Endodermal cell (in vitro differentiated cells): ENCODE measurements around the gene C4BPA. TPM values are rescaled to one million over a fixed set of nuclear protein-coding genes. Genes with fewer than 3 reads are reported as not detected.

Experiments used
- DNase-seq: peaks from one replicate; pipeline ENCODE4 v3.0.0-alpha.2; 2017
- H3K27ac ChIP-seq: 2 replicates; pipeline ENCODE4 v1.5.1; 2013; ENCODE audit warnings: mild to moderate bottlenecking, low read depth, low read length, moderate library complexity
- H3K27me3 ChIP-seq: 2 replicates; pipeline ENCODE4 v1.6.1; 2013; ENCODE audit warnings: mild to moderate bottlenecking, low read length, moderate library complexity; ENCODE audit not compliant: insufficient read depth, control insufficient read depth, poor library complexity, severe bottlenecking
- H3K36me3 ChIP-seq: 2 replicates; pipeline ENCODE4 v1.7.0; 2013; ENCODE audit warnings: mild to moderate bottlenecking, low read length, moderate library complexity; ENCODE audit not compliant: control insufficient read depth, insufficient read depth
- H3K4me1 ChIP-seq: one replicate; pipeline ENCODE4 v1.7.0; 2013; ENCODE audit warnings: low read length; ENCODE audit not compliant: control insufficient read depth, insufficient read depth
- H3K4me3 ChIP-seq: 2 replicates; pipeline ENCODE4 v1.5.1; 2013; ENCODE audit warnings: mild to moderate bottlenecking, low read length, moderate library complexity
- H3K9ac ChIP-seq: 2 replicates; pipeline ENCODE4 v1.6.1; 2013; ENCODE audit warnings: mild to moderate bottlenecking, low read length, moderate library complexity; ENCODE audit not compliant: poor library complexity, severe bottlenecking; ENCODE audit errors: extremely low read depth
- H3K9me3 ChIP-seq: 2 replicates; pipeline ENCODE4 v1.6.1; 2013; ENCODE audit warnings: mild to moderate bottlenecking, low read length, moderate library complexity; ENCODE audit not compliant: control insufficient read depth
- H3K27ac Mint-ChIP-seq: 2 replicates; pipeline ENCODE4 v1.8.0; 2020; ENCODE audit warnings: mixed read lengths
- H3K27me3 Mint-ChIP-seq: 2 replicates; pipeline ENCODE4 v1.8.0; 2021; ENCODE audit warnings: mild to moderate bottlenecking, mixed read lengths; ENCODE audit not compliant: insufficient read depth
- H3K36me3 Mint-ChIP-seq: 2 replicates; pipeline ENCODE4 v1.8.0; 2020; ENCODE audit warnings: low read depth, mixed read lengths
- H3K4me1 Mint-ChIP-seq: 2 replicates; pipeline ENCODE4 v1.8.0; 2020; ENCODE audit warnings: mixed read lengths
- H3K4me3 Mint-ChIP-seq: 2 replicates; pipeline ENCODE4 v1.8.0; 2020; ENCODE audit warnings: mild to moderate bottlenecking, moderate library complexity, mixed read lengths
- H3K9me3 Mint-ChIP-seq: 2 replicates; pipeline ENCODE4 v1.8.0; 2020; ENCODE audit warnings: mild to moderate bottlenecking, mixed read lengths
- CTCF ChIP-seq: fragments of 200-600 bp; sonication (generic); conservative IDR thresholded peaks from 2 replicates; pipeline ENCODE4 v1.5.0; 2021; ENCODE audit warnings: antibody characterized with exemption, mild to moderate bottlenecking
- WGBS, 2 experiments: methylation state at CpG; one replicate each; pipeline versions ENCODE4 v1.1.5 to v1.1.7; 2013; ENCODE audit warnings: missing lambda C conversion rate in 2 of 2, mixed read lengths in 1 of 2; ENCODE audit not compliant: insufficient coverage in 1 of 2, insufficient read length in 1 of 2; 5-methylcytosine and 5-hydroxymethylcytosine counted together
- total RNA-seq, 2 donors: library from RNA; stranded (reverse); fragmentation: NEBNext Ultra II Directional in 1 of 2; extraction: Animal tissue kit (Norgen Biotek cat#: 25700) in 1 of 2; gene quantifications; 2 replicates in 1 of 2; 3 replicates in 1 of 2; pipeline ENCODE4 v1.2.1, GENCODE V29; 2021

Gene C4BPA
- total RNA-seq, 2 donors from 2014 or later: not detected

- H3K36me3 ChIP-seq: no peaks in the 10 kb centered on the region
- peaks cover 24% of the 10 kb centered on the region for H3K4me1 Mint-ChIP-seq
- H3K27me3 Mint-ChIP-seq: no peaks in the 10 kb centered on the region
- no peak overlapping the region for H3K4me3 ChIP-seq
- no peak overlapping the region for H3K9ac ChIP-seq
- H3K27ac ChIP-seq: no peak overlapping the region
- TF ChIP-seq CTCF: no peak
- peaks cover 5% of the 10 kb centered on the region for H3K9me3 ChIP-seq
- DNase-seq: no peak
- WGBS, 2 experiments: 97 to 100% methylated on average over 1 to 4 of the region's 4 CpGs
- H3K27ac Mint-ChIP-seq: no peak overlapping the region
- no peaks in the 10 kb centered on the region for H3K9me3 Mint-ChIP-seq
- peaks cover 12% of the 10 kb centered on the region for H3K4me1 ChIP-seq
- H3K27me3 ChIP-seq: no peaks in the 10 kb centered on the region
- no peaks in the 10 kb centered on the region for H3K36me3 Mint-ChIP-seq
- no peak overlapping the region for H3K4me3 Mint-ChIP-seq
Measured at GRCh38 chr1:207172885-207173284, 68.9 kb downstream of the C4BPA start.

GRCh38 chr1:207173396-207173795 is 69.4 kb downstream of the C4BPA start:
- no peak overlapping the region for H3K27ac Mint-ChIP-seq
- no peak overlapping the region for H3K4me3 Mint-ChIP-seq
- peaks cover 12% of the 10 kb centered on the region for H3K4me1 ChIP-seq
- H3K36me3 Mint-ChIP-seq: no peaks in the 10 kb centered on the region
- no peaks in the 10 kb centered on the region for H3K27me3 Mint-ChIP-seq
- H3K27ac ChIP-seq: no peak overlapping the region
- H3K9me3 Mint-ChIP-seq: no peaks in the 10 kb centered on the region
- no peak overlapping the region for H3K4me3 ChIP-seq
- WGBS, 2 experiments: 80 to 92% methylated on average over 1 to 4 of the region's 4 CpGs
- no peak for TF ChIP-seq CTCF
- H3K9ac ChIP-seq: no peak overlapping the region
- no peaks in the 10 kb centered on the region for H3K27me3 ChIP-seq
- no peak for DNase-seq
- peaks cover 5% of the 10 kb centered on the region for H3K9me3 ChIP-seq
- H3K4me1 Mint-ChIP-seq: peaks cover 29% of the 10 kb centered on the region
- H3K36me3 ChIP-seq: no peaks in the 10 kb centered on the region

- peaks cover 30% of the 10 kb centered on the region for H3K4me1 Mint-ChIP-seq
- no peaks in the 10 kb centered on the region for H3K9me3 Mint-ChIP-seq
- Histone ChIP-seq H3K27ac (no peak overlapping the region), H3K4me1 (peaks cover 12% of the 10 kb centered on the region), H3K9me3 (no peaks in the 10 kb centered on the region), H3K36me3 (no peaks in the 10 kb centered on the region), H3K27me3 (no peaks in the 10 kb centered on the region), H3K9ac (no peak overlapping the region), H3K4me3 (no peak overlapping the region)
- DNase-seq: no peak
- no peak overlapping the region for H3K27ac Mint-ChIP-seq
- no peak overlapping the region for H3K4me3 Mint-ChIP-seq
- H3K36me3 Mint-ChIP-seq: no peaks in the 10 kb centered on the region
- no peak for TF ChIP-seq CTCF
- WGBS, 2 experiments: 97 to 98% methylated on average over 4 of the region's 4 CpGs
- no peaks in the 10 kb centered on the region for H3K27me3 Mint-ChIP-seq
Measured at GRCh38 chr1:207174913-207175312, 70.9 kb downstream of the C4BPA start.
